NCI-H128 (cell line): ENCODE results near the gene TPO.
"Not testable (repeated sequence)": the region's sequence is repeated elsewhere in the genome, so short reads cannot be mapped to it uniquely, and the experiment has no call there.

ENCODE experiments used
- DNase-seq: peaks from one replicate; lab custom pipeline; 2025; ENCODE audit not compliant: unreplicated experiment; lab: John Stamatoyannopoulos, UW

Gene TPO

DNA sequence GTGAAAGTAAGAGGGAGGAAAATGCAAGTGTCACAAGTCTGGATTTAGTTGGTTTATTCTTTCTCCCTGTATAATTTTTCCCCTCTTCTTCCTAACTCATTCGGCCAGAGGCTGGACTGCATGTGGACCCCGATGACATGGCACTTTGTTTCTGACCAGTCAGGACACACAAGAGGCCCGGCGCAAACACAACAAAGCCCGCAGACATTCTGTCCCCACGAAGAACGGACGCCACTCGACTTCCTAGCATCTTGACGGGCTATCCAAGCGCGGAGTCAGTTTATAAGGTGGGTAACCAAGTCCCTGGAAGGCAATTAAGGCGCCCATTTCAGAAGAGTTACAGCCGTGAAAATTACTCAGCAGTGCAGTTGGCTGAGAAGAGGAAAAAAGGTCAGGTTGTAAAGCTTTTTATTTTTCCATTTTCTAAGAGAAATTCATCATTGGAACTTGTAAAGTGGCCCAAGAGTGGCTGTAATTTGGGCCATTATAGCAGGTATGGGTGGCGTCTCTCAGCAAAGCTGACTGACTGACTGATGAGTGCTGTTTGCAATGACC is at the start of gene TPO:
Gene TPO, plus strand, starts transcription at position 308 of the 555 bp plus-strand sequence. CDS start 946 bp downstream, outside the sequence.
- DNase-seq = no peak

DNA sequence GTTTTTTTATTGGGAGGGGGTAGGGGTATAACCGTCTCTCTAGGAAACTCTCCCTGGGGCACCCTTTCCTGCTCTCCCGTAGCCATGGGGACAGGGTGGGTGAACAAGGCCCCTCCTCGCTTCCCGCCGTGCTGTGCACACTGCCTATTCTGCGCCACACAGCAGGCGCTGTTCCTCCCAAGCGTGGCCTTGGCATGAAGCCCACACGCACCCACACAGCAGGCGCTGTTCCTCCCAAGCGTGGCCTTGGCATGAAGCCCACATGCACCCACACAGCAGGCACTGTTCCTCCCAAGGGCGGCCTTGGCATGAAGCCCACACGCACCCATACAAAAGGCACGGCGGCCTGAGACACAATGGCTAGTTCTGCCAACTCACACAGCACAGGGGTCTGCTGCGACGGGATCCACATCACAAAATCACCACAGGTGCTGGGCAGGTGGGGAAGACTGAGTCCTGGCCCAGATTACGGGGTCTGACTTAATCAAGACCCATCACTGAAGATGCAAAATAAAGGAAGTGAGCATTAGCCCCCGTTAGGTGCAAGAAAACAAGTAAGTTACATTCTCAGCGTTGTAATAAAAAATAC is 46.6 kb upstream of the TPO start:
- DNase-seq = peak; percentile 46

DNA sequence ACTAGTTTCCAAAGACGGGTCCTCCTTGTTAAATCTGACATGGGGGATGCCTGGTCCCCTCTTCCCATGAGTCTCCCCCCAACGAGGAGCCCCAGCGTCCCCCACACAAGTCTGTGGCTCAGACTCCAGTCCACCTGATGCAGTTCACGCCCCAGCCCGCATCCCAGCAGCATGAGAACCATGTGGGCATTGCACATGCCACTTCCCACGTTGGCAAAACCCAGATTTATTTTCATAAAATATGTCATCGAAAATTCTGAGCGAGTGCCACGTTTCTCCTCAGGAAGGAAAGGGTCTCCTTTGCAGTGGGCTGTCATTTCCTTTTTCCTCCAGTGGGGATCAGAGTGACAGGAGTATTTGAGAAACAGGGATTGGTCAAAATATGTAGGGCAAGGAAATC is 45.7 kb upstream of the TPO start:
- no peak for DNase-seq

DNA sequence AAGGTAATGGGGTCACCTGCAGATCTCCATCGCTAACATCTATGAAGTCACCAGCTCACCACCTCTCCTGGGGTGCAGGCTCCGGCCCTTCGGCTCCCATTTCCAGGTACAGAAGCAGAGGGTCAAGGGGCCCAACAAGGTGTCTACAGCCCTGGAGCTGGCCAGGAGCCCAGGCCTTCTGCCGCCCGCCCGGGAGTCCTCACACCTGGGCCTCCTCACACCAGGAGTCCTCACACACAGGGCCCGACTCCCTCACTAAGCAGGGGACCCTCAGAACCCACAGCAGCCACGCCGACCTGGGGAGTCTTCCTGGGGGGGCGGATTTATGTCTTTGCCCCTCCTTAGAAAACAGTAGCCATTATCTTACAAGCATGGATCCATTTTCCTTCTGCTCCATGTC is 43.4 kb upstream of the TPO start:
- DNase-seq = no peak

GRCh38 chr2:1370461-1370860 is 42.8 kb upstream of the TPO start:
- no peak for DNase-seq

DNA sequence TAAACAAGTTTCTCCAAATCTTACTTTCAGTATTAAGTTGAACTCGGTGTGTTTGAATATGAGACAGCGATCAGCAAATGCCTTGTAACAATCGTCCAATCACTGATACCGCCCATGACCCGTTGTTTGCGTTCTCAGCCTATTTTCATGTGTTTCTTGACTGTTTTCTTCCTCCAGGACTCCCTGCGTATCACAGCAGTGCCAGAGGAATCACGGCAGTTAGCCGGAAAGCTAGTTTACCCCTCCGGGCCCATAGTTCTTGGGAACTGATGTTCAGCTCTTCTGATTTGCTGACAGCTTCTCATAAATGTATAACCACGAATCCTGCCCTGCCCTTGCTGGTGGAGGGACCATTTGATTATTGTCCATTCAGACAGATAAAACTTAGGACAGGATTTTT is 42.2 kb upstream of the TPO start:
- no peak for DNase-seq

GRCh38 chr2:1373830-1374229 is 39.4 kb upstream of the TPO start:
- no peak for DNase-seq

DNA sequence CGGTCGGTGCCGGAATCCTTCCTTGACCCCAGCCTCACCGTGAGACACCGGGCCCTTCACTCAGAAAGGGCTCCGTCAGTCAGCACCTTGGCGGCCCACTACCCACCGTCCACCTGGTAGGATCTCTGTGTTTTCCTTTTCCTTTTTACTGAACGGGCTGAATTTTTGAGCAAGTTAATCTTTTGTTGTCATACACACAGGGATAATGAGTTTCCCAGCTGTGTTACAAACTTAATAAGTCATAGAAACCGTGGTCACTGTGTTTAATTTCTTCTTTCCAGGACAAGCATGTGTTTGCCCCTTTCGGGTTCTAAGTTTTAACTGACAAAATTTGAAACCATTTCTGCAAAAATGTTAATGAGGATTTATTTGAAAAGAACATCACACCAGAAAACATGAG is 39.0 kb upstream of the TPO start:
- DNase-seq = no peak

GRCh38 chr2:1375794-1376193 is 37.5 kb upstream of the TPO start:
- no peak for DNase-seq

- no peak for DNase-seq
Observed at GRCh38 chr2:1377473-1377872, 35.8 kb upstream of the TPO start.

DNA sequence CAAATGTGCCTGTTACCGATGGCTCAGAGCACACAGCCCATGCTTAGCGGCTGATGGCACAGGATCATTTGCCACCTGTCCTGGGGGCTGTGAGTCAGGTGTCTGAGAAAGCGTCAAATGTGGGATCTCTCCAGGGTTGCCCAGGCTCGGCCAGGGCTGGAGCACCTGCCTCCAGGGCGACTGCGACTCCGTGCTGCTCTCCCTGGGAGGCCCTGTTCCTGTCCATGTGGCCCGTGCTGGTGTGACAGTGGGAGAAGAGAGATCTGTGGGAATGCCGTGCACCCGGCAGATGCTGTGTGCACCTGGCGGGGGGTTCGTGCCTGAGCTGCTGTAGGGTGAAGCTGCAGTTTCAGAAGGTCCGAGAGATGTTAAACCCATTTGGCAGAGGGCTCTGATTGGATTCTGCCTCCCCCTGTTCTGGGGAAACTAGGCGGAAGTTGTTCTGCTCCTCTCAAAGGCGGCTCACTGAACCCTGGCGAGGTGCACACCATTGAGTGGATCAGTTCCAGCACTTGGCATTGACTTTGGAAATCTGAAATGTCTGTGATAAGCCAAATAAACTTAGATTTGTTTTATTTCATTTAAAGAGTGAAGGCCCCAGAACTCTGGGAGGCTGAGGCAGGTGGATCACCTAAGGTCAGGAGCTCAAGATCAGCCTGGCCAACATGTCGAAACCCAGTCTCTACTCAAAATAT is 34.7 kb upstream of the TPO start:
- no peak for DNase-seq

GRCh38 chr2:1381644-1382043 is 31.6 kb upstream of the TPO start:
- DNase-seq = no peak

DNA sequence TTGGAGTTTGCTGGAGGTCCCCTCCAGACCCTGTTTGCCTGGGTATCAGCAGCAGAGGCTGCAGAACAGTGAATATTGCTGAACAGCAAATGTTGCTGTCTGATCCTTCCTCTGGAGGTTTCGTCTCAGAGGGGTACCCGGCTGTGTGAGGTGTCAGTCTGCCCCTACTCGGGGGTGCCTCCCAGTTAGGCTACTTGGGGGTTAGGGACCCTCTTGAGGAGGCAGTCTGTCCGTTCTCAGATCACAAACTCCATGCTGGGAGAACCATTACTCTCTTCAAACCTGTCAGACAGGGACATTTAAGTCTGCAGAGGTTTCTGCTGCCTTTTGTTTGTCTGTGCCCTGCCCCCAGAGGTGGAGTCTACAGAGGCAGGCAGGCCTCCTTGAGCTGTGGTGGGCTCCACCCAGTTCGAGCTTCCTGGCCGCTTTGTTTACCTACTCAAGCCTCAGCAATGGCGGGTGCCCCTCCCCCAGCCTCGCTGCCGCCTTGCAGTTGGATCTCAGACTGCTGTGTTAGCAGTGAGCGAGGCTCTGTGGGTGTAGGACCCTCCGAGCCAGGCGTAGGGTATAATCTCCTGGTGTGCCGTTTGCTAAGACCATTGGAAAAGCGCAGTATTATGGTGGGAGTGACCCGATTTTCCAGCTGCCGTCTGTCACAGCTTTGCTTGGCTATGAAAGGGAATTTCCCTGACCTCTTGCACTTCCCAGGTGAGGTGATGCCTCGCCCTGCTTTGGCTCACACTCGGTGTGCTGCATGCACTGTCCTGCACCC is 25.1 kb upstream of the TPO start:
- not testable (repeated sequence) for DNase-seq

DNA sequence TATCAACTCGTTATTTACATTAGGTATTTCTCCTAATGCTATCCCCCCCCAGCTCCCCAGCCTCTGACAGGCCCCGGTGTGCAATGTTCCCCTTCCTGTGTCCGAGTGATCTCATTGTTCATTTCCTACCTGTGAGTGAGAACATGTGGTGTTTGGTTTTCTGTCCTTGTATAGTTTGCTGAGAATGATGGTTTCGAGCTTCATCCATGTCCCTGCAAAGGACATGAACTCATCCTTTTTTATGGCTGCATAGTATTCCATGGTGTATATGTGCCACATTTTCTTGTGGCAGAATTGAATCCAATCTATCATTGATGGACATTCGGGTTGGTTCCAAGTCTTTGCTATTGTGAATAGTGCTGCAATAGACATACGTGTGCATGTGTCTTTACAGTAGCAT is 23.1 kb upstream of the TPO start:
- not testable (repeated sequence) for DNase-seq

- DNase-seq = no peak
Observed at GRCh38 chr2:1393321-1393720, 19.9 kb upstream of the TPO start.

GRCh38 chr2:1394709-1395408 is 18.4 kb upstream of the TPO start:
- DNase-seq = no peak

DNA sequence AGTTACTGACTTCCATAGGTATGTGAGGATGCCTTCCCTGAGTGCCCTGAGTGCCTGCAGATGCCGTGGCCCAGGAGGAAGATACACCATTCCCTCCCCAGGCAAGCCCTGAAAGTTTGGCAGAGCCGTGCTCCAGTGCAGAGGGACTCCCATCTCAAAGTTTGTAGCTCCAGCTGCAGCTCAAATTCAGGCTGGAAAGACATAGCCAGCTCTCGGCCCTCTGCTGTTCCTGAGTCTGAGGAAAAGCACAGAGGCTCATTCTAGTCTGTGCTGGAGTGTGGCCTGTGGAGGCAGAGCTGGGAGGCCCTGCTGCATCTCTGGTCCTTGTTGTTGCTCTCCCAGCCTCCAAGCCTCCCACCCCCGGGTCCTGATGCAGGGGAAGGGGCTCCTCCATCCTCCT is 15.9 kb upstream of the TPO start:
- no peak for DNase-seq

DNA sequence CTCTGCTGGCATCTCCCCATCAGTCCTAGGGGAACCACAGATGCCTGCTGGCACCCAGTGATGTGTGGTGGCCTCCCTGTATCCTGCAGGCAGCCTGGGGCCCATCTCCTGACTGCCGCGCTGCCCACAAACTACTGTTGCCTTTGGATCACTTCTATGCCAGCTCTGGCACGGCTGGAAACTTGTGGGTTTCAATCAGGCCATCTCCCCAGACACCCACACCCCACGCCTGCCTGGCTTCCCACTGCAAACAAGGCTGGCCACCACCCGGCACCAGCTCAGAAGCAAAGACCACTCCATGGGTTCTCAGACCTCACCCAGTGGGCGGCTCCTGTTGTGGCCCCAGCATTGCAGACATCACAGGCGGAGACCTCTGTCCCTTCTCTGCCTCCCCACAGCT is 15.1 kb upstream of the TPO start:
- DNase-seq = no peak

DNA sequence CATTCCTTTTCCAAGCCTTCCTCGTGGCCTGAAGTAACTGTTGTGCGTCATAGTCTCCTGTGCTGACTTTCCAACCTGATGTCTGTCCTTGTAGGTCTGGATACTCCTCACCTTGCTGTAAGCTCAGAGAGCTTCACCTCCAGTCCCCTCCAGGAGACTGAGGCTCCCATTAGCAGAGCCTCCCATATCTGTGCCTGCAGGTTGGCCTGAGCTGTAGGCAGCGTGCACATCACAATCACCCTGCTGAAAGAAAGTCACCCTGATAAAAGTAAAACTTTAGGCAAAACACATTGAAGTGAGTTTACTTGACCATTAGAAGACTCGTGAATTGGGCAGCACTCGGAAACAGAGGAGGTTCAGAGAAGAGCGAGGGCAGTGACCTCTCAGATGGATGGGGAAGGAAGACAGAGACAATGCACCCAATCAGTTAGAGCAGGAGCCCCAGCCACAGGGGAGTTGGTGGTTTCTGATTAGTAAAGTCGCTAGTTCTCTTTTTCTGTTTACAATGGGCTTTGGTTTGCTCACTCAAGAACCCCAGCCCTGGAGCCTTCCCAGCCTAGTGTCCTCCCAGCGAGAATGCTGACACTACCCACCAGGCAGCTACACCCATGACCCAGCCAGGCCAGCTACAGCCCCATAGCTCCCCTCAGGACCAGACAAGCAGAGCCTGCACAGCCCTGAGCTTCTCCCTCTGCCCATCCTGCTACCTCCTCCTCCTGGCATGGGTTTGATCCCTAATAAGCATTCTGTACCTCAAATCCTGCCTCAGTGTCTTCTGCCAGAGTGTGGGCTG is 12.1 kb upstream of the TPO start:
- DNase-seq = no peak

GRCh38 chr2:1402064-1402463 is 11.2 kb upstream of the TPO start:
- no peak for DNase-seq

GRCh38 chr2:1403565-1403964 is 9.7 kb upstream of the TPO start:
- DNase-seq = no peak
